K562 treated with DMSO at 1 percent for 24 hours (cell line): ENCODE data around the gene FAM187B. TPM values are rescaled to one million over a fixed set of nuclear protein-coding genes. Genes with fewer than 3 reads are reported as not detected.

Experiments
- total RNA-seq: library from RNA; unstranded; fragments of 300-600 nt; gene quantifications from 2 replicates; pipeline ENCODE4 v1.2.3, GENCODE V29; 2022; ENCODE audit warnings: low read depth; ENCODE audit not compliant: insufficient read depth

FAM187B gene
- 0.27 TPM in 1 of 2 replicates, not detected in the other for total RNA-seq

GRCh38 chr19:35228177-35228930 is at the start of gene FAM187B:
Gene FAM187B (minus strand): TSS chr19:35228739. CDS start chr19:35228680, 59 bp downstream.

GRCh38 chr19:35268536-35269437 is 40.2 kb upstream of the FAM187B start, which contains the start of gene USF2:
Gene USF2 (plus strand): TSS chr19:35268962. CDS start chr19:35269102, 140 bp downstream.

GRCh38 chr19:35248310-35249145 is 20.0 kb upstream of the FAM187B start, which contains the start of gene LSR:
Gene LSR (plus strand): TSS chr19:35249002. CDS start chr19:35249023, 21 bp downstream.

Other genes starting within 250 kb of the FAM187B start
- gene GRAMD1A, start 228.4 kb downstream of the FAM187B start, total RNA-seq, result 102 and 106 TPM in 2 replicates
- 6.6 and 6.7 TPM in 2 replicates for gene SCN1B, start 198.3 kb downstream of the FAM187B start, total RNA-seq
- gene HPN, start 187.0 kb downstream of the FAM187B start, total RNA-seq, result 1.6 and 2.7 TPM in 2 replicates
- gene FXYD3, start 112.9 kb downstream of the FAM187B start, total RNA-seq, result not detected in 2 replicates
- 0.39 and 0.86 TPM in 2 replicates for gene LGI4, start 93.7 kb downstream of the FAM187B start, total RNA-seq
- gene FXYD1, start 89.9 kb downstream of the FAM187B start, total RNA-seq, result not detected in 2 replicates
- 0.39 TPM in 1 of 2 replicates, not detected in the other for gene FXYD7, start 85.5 kb downstream of the FAM187B start, total RNA-seq
- 292 and 341 TPM in 2 replicates for gene FXYD5, start 74.0 kb downstream of the FAM187B start, total RNA-seq
- 82.8 and 83.4 TPM in 2 replicates for gene LSR, start 20.3 kb upstream of the FAM187B start, total RNA-seq
- gene USF2, start 40.2 kb upstream of the FAM187B start, total RNA-seq, result 166 and 171 TPM in 2 replicates
- 2.6 TPM in 1 of 2 replicates, not detected in the other for gene HAMP, start 53.8 kb upstream of the FAM187B start, total RNA-seq
- 2.2 TPM in 2 replicates for gene MAG, start 63.4 kb upstream of the FAM187B start, total RNA-seq
- gene CD22, start 100.4 kb upstream of the FAM187B start, total RNA-seq, result 1.5 and 1.6 TPM in 2 replicates
- not detected in 2 replicates for gene FFAR1, start 119.2 kb upstream of the FAM187B start, total RNA-seq
- not detected in 2 replicates for gene FFAR3, start 129.7 kb upstream of the FAM187B start, total RNA-seq
- not detected in 2 replicates for gene GPR42, start 142.3 kb upstream of the FAM187B start, total RNA-seq
- gene FFAR2, start 219.5 kb upstream of the FAM187B start, total RNA-seq, result not detected in 2 replicates